Fibroblast of skin of right biceps (primary cell): Measurements from ENCODE around the gene KMO.

ENCODE experiments used
- DNase-seq: peaks from one replicate; pipeline ENCODE4 v3.0.0-alpha.2; 2013

Gene KMO

GRCh38 chr1:241631674-241632073 is 99.5 kb downstream of the KMO start:
- DNase-seq = no peak

- DNase-seq = no peak
These were observed 100.8 kb downstream of the KMO start for GRCh38 chr1:241632987-241633386.

- no peak for DNase-seq
These were observed 103.5 kb downstream of the KMO start for GRCh38 chr1:241635556-241636152.

GRCh38 chr1:241636291-241636690 is 104.1 kb downstream of the KMO start:
- no peak for DNase-seq

GRCh38 chr1:241637046-241637590 is 104.9 kb downstream of the KMO start:
- DNase-seq = peak; percentile 39

- DNase-seq = no peak
These were observed 105.4 kb downstream of the KMO start for GRCh38 chr1:241637604-241638003.

GRCh38 chr1:241638099-241638682 is 106.0 kb downstream of the KMO start:
- no peak for DNase-seq

GRCh38 chr1:241638909-241639622 is 106.9 kb downstream of the KMO start:
- DNase-seq = no peak

GRCh38 chr1:241639623-241640148 is 107.5 kb downstream of the KMO start:
- DNase-seq = peak; percentile 33

GRCh38 chr1:241640149-241640866 is 108.1 kb downstream of the KMO start, which contains the start of the genes CHML and OPN3:
Gene CHML (minus strand): TSS chr1:241640369. CDS start chr1:241635766, 4,603 bp downstream.
Gene OPN3 (minus strand): TSS chr1:241640369. CDS start chr1:241640254, 115 bp downstream.
- peak; percentile 90 for DNase-seq

GRCh38 chr1:241640867-241641622 is 108.9 kb downstream of the KMO start:
- DNase-seq = no peak

- DNase-seq = peak; percentile 48
These were observed 109.8 kb downstream of the KMO start for GRCh38 chr1:241641773-241642592.

- DNase-seq = no peak
These were observed 110.4 kb downstream of the KMO start for GRCh38 chr1:241642593-241642944.

- no peak for DNase-seq
These were observed 112.1 kb downstream of the KMO start for GRCh38 chr1:241644259-241644658.

- no peak for DNase-seq
These were observed 113.0 kb downstream of the KMO start for GRCh38 chr1:241645199-241645598.
